Mucosa of stomach (tissue), 1 donor: Measurements from ENCODE around the gene ARCN1.
"Not testable (repeated sequence)": the region's sequence is repeated elsewhere in the genome, so short reads cannot be mapped to it uniquely, and the experiment has no call there.

Experiments used
- H3K27me3 ChIP-seq: one replicate; pipeline ENCODE4 v1.7.0; 2013; ENCODE audit warnings: mild to moderate bottlenecking, low read length; ENCODE audit not compliant: control insufficient read depth, insufficient read depth
- H3K36me3 ChIP-seq: one replicate; pipeline ENCODE4 v1.7.0; 2013; ENCODE audit warnings: low read length; ENCODE audit not compliant: control insufficient read depth, insufficient read depth
- H3K4me1 ChIP-seq: one replicate; pipeline ENCODE4 v1.7.0; 2013; ENCODE audit warnings: mild to moderate bottlenecking, low read length; ENCODE audit not compliant: control insufficient read depth, insufficient read depth
- H3K4me3 ChIP-seq: one replicate; pipeline ENCODE4 v1.7.0; 2013; ENCODE audit warnings: low read length
- H3K9ac ChIP-seq: one replicate; pipeline ENCODE4 v1.7.0; 2013; ENCODE audit warnings: mild to moderate bottlenecking, low read length, moderate library complexity
- H3K9me3 ChIP-seq: one replicate; pipeline ENCODE4 v1.7.0; 2013; ENCODE audit warnings: mild to moderate bottlenecking, low read length, moderate library complexity; ENCODE audit not compliant: control insufficient read depth
- donor health status: Pancreatic carcinoma.

Gene ARCN1

DNA sequence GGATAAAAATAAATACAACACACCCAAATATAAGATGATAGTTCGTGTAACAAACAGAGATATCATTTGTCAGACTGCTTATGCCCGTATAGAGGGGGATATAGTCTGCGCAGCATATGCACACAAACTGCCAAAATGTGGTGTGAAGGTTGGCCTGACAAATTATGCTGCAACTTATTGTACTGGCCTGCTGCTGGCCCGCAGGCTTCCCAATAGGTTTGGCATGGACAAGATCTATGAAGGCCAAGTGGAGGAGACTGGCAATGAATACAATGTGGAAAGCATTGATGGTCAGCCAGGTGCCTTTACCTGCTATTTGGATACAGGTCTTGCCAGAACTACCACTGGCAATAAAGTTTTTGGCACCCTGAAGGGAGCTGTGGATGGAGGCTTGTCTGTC, 11.4 kb upstream of the ARCN1 start:
- no peaks in the 10 kb centered on the region for H3K36me3 ChIP-seq
- peaks cover 3% of the 10 kb centered on the region for H3K4me1 ChIP-seq
- H3K4me3 ChIP-seq, result no peak overlapping the region
- no peaks in the 10 kb centered on the region for H3K9me3 ChIP-seq
- H3K27me3 ChIP-seq, result no peaks in the 10 kb centered on the region
- no peak overlapping the region for H3K9ac ChIP-seq

- Histone ChIP-seq H3K9me3 (no peaks in the 10 kb centered on the region), H3K27me3 (no peaks in the 10 kb centered on the region), H3K4me1 (peaks cover 6% of the 10 kb centered on the region), H3K9ac (peak overlapping the region; percentile 12), H3K36me3 (no peaks in the 10 kb centered on the region), H3K4me3 (no peak overlapping the region)
Measured at GRCh38 chr11:118565051-118565450, 7.2 kb upstream of the ARCN1 start.

GRCh38 chr11:118569670-118570069, 2.5 kb upstream of the ARCN1 start:
- Histone ChIP-seq H3K9ac (no peak overlapping the region), H3K27me3 (no peaks in the 10 kb centered on the region), H3K36me3 (no peaks in the 10 kb centered on the region), H3K4me1 (peaks cover 6% of the 10 kb centered on the region), H3K4me3 (no peak overlapping the region), H3K9me3 (no peaks in the 10 kb centered on the region)

DNA sequence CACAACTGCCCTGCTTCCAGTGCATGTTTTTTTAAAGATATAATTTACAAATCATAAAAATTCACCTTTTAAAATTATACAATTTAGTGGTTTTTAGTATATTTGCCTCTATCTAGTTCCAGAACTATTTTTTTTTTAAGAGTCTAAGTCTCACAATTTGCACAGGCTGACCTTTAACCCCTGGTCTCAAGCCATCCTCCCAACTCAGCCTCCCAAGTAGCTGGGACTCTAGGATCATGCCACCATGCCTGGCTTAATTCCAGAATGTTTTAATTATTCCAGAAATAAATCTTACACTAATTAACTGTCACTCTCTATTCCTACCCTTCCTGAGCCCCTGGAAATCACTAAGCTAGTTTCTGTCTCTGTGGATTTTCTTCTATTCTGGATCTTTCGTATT, 1.4 kb upstream of the ARCN1 start:
- no peaks in the 10 kb centered on the region for H3K9me3 ChIP-seq
- no peaks in the 10 kb centered on the region for H3K36me3 ChIP-seq
- H3K27me3 ChIP-seq, result no peaks in the 10 kb centered on the region
- peaks cover 8% of the 10 kb centered on the region for H3K4me1 ChIP-seq
- no peak overlapping the region for H3K9ac ChIP-seq
- no peak overlapping the region for H3K4me3 ChIP-seq

DNA sequence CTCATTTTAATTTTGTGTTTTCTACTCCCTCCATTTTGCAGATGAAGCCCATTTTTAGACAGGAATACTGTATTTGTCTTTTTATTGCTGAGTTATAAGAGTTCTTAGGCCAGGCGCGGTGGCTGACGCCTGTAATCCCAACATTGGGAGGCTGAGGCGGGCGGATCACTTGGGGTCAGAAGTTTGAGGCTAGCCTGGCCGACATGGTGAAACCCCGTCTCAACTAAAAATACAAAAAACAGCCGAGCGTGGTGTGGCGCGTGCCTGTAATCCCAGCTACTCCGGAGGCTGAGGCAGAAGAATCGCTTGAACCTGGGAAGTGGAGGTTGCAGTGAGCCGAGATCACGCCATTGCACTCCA, 528 bp upstream of the ARCN1 start:
- H3K9ac ChIP-seq, result peak overlapping the region; percentile 100
- not testable (repeated sequence) for H3K9me3 ChIP-seq, H3K36me3 ChIP-seq, H3K27me3 ChIP-seq, H3K4me1 ChIP-seq
- H3K4me3 ChIP-seq, result peak overlapping the region; percentile 33

GRCh38 chr11:118572981-118573550, 857 bp downstream of the ARCN1 start:
- peaks cover 7% of the 10 kb centered on the region for H3K4me1 ChIP-seq
- H3K36me3 ChIP-seq, result no peaks in the 10 kb centered on the region
- H3K27me3 ChIP-seq, result no peaks in the 10 kb centered on the region
- peak overlapping the region; percentile 100 for H3K9ac ChIP-seq
- no peaks in the 10 kb centered on the region for H3K9me3 ChIP-seq
- H3K4me3 ChIP-seq, result peak overlapping the region; percentile 68

DNA sequence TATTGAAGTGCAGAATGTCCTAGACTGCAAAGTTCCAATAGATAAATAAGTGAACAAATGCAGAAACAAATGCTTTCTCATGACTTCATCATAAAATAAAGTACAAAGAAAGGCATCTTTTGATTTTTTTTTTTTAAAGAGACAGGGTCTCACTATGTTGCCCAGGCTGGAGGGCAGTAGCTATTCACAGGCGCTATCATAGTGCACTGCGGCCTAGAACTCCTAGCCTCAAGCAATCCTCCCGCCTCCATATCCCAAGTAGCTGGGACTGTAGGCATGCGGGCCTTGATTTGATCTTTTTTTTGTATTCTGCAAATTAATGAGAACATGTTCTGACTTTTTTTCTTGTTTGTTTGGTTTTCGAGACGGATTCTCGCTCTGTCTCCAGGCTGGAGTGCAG, 2.4 kb downstream of the ARCN1 start:
- Histone ChIP-seq H3K36me3 (no peaks in the 10 kb centered on the region), H3K4me1 (peaks cover 7% of the 10 kb centered on the region), H3K4me3 (no peak overlapping the region), H3K27me3 (no peaks in the 10 kb centered on the region), H3K9me3 (no peaks in the 10 kb centered on the region), H3K9ac (no peak overlapping the region)

DNA sequence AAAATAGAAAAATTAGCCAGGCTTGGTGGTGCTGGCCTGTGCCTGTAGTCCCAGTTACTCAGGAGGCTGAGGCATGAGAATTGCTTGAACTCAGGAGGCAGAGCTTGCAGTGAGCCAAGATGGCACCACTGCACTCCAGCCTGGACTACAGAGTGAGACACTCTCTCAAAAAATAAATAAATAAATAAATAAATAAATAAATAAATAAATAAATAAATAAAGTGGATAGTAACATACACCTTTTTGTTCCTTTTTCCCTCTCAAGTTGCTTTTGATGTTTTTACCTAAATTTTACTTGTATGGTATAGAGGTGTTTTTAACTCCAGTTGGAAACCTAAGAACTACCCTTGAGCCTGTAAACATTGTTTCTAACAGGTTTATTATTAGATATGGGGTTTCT, 5.8 kb downstream of the ARCN1 start:
- H3K4me1 ChIP-seq, H3K9me3 ChIP-seq, H3K27me3 ChIP-seq, H3K36me3 ChIP-seq, H3K9ac ChIP-seq, H3K4me3 ChIP-seq: not testable (repeated sequence)

DNA sequence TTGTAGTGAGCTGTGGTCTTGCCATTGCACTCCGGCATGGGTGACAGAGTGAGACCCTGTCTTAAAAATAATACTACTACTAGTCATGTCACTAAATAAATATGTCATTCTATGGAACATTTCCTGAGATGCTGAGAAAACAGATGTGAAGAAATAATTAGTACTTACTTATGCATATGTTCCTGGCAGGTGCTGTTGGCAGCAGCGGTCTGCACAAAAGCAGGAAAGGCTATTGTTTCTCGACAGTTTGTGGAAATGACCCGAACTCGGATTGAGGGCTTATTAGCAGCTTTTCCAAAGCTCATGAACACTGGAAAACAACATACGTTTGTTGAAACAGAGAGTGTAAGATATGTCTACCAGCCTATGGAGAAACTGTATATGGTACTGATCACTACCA, 8.8 kb downstream of the ARCN1 start:
- H3K36me3 ChIP-seq, result peaks cover 6% of the 10 kb centered on the region
- no peaks in the 10 kb centered on the region for H3K4me1 ChIP-seq

GRCh38 chr11:118587952-118588351, 15.7 kb downstream of the ARCN1 start:
- Histone ChIP-seq H3K36me3 (peaks cover 7% of the 10 kb centered on the region), H3K9ac (no peak overlapping the region), H3K9me3 (no peaks in the 10 kb centered on the region)

More for the DNA sequence above, 8.8 kb downstream of the ARCN1 start:
- no peaks in the 10 kb centered on the region for H3K27me3 ChIP-seq
- H3K9me3 ChIP-seq, result no peaks in the 10 kb centered on the region
- no peak overlapping the region for H3K4me3 ChIP-seq
- H3K9ac ChIP-seq, result no peak overlapping the region

GRCh38 chr11:118592616-118593367, 20.6 kb downstream of the ARCN1 start:
- no peak overlapping the region for H3K4me3 ChIP-seq
- H3K36me3 ChIP-seq, result peaks cover 9% of the 10 kb centered on the region
- H3K27me3 ChIP-seq, result no peaks in the 10 kb centered on the region
- no peaks in the 10 kb centered on the region for H3K4me1 ChIP-seq
- no peaks in the 10 kb centered on the region for H3K9me3 ChIP-seq
- no peak overlapping the region for H3K9ac ChIP-seq

More at GRCh38 chr11:118587952-118588351, 15.7 kb downstream of the ARCN1 start:
- no peaks in the 10 kb centered on the region for H3K27me3 ChIP-seq
- no peaks in the 10 kb centered on the region for H3K4me1 ChIP-seq
- no peak overlapping the region for H3K4me3 ChIP-seq

DNA sequence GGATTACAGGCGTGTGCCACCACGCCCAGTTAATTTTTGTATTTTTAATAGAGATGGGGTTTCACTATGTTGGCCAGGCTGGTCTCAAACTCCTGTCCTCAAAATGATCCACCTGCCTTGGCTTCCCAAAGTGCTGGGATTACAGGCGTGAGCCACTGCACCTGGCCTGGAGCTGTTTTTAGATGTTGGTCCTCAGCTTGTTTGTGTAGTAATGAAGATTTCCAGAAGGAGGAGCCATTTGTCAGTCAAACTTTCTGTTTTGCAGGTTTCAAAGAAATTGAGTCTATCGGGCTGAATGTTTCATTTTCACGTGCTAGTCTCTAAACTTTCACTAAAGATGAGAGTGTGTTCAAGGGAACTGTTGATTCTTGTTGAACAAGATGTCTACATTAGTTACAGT, 22.8 kb downstream of the ARCN1 start:
- not testable (repeated sequence) for H3K27me3 ChIP-seq, H3K9ac ChIP-seq, H3K4me1 ChIP-seq, H3K9me3 ChIP-seq, H3K36me3 ChIP-seq, H3K4me3 ChIP-seq
